NCI-H2081 (cell line): ENCODE measurements around the gene DPP7.

Source experiments
- DNase-seq, 2 experiments: peaks; one replicate each; lab custom pipeline; 2025; lab: John Stamatoyannopoulos, UW

Gene DPP7

DNA sequence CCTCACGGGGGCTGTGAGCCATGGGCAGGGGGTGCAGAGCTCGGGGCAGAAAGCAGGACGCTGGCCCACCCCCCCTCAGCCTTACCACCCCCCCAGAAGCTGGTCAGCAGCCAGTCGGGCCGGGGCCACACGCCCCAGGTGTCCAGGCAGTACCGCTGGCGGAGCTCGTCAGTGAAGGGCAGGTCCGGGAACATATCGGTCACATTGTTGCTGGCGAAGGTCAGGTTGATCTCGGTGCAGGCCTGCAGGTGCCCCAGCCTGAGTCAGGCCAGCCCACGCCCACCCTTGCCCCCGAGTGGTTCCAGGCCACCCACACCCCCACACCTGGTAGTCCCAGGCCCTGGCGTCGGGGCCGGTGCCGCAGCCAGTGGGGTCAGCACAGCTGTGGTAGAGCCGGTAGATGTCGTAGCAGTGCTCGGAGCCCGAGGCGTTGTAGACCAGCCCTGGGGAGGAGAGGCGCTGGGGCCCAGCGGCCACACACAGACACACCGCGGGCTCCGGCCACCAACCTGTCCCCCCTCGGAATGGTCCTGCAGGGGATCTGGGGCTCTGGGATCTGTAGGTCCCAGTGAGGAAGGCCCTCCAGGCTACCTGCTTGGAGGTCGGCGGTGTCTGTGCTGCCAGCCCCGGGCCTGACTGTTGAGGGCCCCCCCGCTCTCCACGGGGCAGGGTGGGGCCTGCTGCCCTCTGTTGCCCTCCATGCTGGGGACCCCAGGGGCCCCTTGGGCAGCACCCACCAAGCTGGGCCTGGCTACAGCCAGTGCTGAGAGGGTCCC is 2.6 kb downstream of the DPP7 start:
- DNase-seq, result no peak

DNA sequence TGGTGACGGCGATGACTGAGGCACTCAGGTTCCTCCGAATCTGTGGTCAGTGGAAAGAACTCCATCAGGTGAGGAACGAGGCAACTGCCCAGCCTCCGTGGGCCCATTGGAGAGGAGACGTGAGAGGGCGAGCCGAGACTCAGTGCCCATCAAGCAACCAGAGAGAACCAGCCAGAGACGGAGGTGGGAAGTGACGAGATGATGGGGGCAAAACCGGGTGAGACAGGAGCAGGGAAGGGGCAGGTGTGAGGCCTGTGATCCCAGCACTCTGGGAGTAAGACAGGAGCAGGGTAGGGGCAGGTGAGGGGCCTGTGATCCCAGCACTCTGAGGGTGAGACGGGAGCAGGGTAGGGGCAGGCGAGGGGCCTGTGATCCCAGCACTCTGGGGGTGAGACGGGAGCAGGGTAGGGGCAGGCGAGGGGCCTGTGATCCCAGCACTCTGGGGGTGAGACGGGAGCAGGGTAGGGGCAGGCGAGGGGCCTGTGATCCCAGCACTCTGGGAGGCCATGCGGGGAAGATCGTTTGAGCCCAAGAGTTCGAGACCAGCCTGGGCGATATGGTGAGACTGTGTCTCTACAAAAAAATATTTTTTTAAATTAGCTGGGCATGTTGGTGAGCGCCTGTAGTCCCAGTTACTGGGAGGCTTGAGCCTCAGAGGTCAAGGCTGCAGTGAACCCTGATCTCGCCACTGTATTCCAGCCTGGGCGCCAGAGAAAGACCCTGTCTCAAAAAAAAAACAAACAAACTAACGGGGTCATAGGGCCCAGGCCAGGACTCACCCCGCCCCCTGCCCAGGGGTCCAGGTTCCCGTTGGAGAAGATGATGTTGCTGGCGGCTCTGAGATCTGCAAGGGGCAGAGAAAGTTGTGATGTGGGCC is 3.4 kb downstream of the DPP7 start:
- no peak for DNase-seq

DNA sequence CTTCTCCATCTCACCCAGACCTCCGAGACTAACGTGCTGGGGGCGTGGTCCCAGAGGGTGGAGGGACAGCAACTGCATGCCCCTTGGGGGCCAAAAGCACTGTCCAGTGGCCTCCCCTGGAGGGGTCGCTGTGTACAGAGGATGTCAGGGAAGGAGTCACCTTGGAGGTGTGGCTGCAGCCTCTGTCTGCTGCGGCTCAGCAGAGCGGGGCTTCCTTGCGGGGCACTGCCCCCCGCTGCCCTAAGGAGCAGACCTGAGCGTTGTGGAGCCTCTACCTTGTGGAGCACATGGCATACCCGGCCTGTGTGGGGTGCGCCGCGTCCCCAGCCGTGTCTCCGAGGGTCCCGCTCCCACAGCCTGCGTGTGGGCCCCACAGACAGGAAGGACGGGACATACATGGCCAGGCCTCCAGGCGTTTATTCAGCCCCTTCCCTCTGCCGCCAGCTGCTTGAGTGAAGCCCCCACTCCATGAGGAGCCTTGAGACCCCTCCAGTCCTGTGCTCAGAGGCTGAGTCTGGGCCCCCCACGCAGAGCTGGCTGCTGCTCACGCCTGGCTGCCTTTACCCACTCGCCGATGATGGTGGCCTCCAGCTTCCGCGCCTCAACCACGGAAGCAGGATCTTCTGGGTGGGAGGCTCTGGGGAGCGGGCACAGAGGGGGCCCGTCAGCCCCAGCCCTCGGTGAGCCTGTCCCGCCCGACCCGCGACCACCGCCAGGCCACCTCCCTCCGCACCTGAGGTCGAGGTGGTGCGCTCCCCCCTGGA is 4.2 kb downstream of the DPP7 start:
- no peak for DNase-seq

DNA sequence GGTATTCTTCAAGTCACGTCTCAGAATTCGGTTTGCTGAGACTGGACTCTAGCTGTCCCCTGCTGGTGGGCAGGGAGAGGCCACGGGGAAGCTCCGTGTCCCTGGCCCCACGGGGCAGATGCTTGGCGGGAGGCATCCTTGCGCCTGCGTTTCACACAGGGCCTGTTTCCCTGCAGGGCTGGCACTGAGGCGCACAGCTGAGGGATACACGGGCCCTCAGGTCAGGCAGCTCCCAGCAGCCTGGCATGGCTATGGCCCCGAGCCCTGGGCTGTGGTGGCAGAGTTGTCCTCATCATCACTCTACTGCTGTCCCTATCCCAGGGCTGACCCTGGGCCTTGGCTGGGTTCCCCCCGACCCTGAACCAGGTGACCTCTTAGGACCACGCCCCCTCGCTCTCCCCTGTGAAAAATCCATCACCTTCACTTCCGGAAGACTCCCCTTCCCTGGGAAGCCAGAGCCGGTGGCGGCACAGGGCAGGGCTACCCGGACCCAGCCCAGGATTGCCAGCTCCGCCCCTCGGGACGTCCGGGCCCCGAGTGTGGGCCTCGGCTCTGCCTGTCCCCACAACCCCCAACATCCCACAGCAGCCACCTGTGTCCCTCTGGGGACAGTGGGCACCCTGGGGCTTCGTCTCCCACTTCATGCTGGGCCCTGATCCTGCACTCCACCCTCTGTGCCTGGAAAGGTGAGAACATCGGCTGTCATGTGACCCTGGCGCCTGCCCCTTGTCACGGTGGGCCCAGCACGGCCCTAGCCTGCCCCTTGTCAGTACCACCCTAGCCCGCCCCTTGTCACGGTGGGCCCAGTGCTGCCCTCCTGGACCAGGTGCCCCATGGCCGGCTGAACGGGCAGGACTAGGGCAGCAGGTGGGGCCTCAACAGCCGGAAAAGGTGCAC is 5.0 kb downstream of the DPP7 start:
- DNase-seq, result no peak

DNA sequence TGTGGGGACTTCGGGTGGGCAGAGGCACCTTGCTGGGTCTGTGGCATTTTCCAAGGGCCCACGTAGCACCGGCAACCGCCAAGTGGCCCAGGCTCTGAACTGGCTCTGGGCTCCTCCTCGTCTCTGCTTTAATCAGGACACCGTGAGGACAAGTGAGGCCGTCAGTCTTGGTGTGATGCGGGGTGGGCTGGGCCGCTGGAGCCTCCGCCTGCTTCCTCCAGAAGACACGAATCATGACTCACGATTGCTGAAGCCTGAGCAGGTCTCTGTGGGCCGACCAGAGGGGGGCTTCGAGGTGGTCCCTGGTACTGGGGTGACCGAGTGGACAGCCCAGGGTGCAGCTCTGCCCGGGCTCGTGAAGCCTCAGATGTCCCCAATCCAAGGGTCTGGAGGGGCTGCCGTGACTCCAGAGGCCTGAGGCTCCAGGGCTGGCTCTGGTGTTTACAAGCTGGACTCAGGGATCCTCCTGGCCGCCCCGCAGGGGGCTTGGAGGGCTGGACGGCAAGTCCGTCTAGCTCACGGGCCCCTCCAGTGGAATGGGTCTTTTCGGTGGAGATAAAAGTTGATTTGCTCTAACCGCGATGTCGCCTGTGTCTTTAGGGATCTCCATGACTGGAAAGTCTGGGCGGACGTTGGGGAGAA is 5.8 kb downstream of the DPP7 start:
- no peak for DNase-seq

DNA sequence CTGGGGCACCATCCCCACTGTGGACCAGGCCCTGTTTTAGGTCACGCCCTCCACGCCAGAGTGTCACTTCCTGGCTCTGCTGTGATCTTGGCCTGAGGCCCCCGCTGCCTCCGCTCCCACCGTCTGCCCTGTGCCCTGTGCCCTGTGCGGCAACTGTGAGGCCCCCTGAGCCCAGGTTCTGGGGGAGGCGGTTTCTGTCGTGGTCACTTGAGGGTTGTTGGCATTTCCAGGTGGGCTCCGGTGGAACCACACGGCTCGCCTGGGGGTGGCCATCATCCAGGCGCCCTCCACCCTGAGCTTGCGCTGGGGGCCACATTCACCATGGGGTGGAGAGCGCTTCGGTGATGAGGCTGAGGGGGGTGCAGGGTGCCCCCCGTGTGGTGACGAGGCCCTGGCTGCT is 6.6 kb downstream of the DPP7 start:
- DNase-seq, result no peak

DNA sequence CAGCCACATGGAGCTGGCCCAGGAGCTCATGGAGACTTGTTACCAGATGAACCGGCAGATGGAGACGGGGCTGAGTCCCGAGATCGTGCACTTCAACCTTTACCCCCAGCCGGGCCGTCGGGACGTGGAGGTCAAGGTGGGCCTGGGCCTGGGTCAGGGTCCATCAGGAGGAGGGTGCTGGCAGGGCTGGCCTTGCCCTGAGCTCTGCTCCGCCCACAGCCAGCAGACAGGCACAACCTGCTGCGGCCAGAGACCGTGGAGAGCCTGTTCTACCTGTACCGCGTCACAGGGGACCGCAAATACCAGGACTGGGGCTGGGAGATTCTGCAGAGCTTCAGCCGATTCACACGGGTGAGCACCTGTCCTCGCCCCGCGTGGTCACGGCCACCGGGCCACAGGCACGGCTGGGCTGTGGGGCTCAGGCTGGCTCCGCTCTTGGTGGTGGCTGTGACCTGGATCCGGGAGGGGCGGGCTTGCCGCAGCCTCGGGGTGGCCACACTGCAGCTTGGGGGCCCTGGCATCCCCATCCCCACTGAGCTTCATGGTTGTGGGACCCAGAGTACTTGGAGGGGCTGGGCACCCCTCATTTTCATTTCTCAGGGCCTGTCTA is 7.1 kb downstream of the DPP7 start:
- DNase-seq, result no peak

DNA sequence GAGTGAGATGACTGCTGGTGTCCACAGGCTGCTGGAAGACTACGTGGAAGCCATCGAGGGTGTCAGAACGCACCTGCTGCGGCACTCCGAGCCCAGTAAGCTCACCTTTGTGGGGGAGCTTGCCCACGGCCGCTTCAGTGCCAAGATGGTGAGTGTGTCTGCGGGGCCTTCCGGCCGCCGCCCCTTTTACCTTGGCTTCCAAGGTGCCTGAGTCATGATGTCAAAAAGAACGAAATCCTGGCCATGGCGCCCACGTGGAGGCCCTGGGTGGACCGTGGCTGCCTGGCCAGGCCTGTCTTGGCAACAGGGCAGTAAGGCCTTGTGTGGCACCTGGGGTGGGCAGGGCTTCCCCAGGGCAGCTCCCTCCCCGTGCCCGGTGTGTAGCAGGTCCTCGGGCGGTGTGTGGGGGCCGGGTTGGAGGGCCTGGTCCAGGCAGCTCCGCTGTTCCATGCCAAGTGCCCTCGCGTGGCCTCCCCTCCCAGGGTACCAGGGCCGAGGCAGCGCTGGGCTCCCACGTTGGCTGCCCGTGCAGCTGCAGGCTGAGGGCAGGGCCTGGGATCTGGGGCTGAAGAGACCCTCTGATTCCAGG is 7.8 kb downstream of the DPP7 start:
- no peak for DNase-seq

DNA sequence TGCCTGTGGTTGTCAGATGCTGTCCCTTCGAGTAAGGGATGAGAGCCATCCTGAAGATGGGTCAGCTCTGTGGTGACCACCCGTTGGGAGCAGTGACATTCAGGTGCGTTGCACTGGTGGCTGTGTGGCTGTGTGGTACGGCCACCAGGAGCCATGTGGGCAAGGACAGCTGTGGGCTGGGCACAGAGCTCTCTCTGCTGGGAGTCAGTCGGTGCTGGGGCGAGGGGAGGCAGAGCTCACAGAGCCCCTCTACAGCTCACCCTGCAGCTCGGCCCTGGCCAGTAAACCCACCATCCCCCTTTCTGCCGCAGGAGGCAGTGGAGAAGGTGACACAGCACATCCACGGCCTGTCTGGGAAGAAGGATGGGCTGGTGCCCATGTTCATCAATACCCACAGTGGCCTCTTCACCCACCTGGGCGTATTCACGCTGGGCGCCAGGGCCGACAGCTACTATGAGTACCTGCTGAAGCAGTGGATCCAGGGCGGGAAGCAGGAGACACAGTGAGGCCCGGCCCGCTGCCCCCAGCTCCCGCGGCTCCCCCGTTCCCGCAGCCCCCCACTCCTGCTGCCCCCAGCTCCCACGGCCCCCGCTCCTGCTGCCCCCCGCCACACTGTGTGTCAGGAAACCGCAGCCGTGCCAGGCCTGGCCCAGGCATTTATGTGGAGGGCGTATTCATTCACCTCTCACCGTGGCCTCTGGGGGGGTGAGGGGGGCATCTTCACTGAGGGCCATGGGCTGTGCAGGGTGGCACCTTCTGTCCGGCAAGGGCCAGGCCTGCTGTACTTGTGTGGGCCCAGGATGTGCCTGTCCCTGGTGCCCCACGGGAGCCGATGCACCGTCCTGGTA is 8.5 kb downstream of the DPP7 start:
- DNase-seq, result no peak

DNA sequence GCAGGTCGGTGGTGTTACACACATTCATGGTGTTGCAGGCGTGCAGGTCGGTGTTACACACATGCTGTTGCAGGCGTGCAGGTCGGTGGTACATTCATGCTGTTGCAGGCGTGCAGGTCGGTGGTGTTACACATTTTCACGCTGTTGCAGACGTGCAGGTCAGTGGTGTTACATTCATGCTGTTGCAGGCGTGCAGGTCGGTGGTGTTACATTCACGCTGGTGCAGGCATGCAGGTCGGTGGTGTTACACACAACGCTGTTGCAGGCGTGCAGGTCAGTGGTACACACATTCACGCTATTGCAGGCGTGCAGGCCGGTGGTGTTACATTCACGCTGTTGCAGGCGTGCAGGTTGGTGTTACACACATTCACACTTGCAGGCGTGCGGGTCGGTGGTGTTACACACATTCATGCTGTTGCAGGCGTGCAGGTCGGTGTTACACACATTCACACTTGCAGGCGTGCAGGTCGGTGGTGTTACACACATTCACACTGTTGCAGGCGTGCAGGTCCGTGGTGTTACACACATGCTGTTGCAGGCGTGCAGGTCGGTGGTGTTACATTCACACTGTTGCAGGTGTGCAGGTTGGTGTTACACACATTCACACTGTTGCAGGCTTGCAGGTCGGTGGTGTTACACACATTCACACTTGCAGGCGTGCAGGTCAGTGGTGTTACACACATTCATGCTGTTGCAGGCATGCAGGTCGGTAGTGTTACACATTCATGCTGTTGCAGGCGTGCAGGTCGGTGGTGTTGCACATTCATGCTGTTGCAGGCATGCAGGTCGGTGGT is 11.1 kb downstream of the DPP7 start:
- DNase-seq, result no peak

DNA sequence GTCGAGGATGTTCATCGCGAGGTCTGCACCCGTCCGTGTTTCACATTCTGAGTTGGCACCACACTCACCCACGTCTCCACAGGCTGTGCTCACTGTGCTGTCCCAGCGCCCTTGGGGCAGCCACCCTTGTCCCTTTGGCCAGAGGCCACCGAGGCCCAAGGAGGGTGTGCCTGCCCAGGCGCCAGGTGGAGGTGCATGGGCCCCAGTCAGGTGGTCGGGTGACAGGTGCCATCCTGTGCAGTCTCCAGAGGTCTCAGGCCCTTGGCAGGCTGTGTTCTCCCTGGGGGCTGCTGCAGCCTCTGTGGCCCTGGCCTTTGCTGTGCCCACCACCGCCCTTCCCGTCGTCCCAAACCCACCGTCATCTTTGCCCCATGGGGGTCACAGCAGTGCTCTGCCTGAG is 15.3 kb downstream of the DPP7 start:
- DNase-seq, result no peak

DNA sequence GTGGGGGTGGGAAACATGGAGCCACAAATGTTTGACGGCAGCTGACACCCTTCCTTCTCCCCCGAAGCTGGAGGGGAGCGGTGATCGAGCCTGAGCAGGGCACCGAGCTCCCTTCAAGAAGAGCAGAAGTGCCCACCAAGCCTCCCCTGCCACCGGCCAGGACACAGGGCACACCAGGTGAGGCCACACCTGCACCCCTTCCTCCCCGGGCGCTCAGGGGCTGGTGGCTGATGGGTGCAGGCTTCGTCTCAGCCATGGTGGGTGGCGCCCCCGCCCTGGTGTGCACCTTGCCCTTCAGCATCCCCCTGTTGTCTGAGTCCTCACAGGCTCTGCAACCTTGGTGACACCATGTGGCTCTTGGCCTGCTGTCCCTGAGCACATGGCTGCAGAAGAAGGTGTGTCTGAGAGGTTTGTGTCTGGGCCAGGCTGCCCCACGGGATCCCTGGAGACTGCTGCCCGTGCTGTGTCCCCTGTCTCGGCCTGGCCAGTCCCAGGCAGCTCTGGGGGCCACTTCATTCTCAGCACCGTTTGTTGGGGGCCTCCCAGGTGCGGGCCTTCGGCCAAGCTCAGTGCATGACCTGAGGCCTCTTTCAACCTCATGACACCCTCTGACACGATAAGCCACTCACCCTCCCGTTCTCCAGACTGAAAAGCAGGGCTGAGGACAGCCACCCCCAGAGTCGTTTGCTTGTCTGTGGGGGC is 16.6 kb downstream of the DPP7 start:
- DNase-seq, result no peak

DNA sequence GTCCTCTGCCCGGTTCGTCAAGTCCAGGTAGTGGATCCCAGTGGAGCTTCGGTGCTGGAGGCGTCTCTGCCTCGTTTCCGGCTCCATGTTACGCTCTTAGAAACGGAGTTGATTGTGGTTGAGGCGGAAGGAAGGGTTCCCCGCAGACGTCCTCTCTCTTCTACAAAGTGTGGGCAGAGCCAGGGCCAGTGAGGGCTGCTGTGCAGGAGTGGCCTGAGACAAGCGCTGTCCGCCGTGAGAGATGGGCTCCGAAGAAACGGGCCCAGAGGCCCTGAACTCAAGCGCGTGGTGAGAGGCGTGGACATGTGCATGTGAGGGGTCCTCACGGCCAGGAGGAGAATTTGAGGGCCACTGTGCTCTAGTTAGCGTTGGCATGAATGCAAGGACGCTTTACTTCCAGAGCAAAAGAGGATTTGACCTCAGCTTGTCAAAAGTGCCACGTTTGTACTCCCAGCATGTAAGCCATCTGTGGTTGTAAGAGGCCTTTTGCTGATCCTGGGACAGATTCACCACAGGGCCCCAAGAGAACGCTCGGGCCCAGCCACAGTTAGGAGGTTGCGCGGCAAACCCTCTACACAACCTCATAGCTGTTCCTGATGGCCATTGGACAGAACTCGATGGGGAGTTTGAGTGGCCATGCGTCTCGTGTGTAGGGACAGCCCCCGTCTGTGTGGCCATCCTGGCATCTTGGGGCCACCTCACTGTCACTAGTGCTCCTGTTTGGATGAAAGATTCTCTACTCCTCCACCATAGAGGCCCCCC is 17.6 kb downstream of the DPP7 start:
- DNase-seq, result no peak

DNA sequence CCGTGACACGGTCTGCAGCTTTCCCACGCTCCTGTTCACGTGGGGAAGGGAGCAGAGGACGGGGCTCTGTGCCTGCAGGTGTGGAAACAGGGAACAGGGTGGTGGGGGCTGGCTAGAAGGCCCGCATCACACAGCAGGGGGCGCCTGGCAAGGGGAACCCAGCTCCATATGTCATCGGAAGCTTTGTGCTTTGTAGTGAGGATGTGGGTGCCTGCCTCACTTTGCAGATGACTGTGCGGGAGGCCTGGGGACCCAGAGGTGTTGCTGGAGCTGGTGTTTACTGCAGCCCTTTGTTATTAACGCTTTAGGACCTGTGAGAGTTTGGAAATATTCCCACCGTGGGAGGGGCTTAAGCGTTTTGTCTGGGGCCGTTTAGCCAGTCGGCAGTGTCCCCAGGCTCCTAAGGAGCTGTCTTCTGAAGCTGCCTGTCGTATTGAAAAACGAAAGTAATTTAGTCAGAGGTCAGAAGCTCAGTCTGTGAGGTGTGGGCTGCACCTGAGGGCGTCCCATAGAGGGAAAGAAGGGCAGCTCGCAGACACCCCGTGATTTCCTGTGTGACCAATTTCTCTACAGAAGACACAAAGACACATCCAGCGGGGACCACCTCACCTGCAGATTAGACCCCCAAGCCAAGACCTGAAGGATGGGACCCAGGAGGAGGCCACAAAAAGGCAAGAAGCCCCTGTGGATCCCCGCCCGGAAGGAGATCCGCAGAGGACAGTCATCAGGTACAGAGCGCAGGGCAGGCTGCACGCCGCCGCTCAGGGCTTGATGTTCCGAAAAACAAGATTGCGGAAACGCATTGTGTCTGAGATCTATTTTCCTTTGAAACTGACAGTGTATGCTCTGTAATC is 18.6 kb downstream of the DPP7 start:
- DNase-seq, result peak in 1 of 2 experiments; percentile 30

DNA sequence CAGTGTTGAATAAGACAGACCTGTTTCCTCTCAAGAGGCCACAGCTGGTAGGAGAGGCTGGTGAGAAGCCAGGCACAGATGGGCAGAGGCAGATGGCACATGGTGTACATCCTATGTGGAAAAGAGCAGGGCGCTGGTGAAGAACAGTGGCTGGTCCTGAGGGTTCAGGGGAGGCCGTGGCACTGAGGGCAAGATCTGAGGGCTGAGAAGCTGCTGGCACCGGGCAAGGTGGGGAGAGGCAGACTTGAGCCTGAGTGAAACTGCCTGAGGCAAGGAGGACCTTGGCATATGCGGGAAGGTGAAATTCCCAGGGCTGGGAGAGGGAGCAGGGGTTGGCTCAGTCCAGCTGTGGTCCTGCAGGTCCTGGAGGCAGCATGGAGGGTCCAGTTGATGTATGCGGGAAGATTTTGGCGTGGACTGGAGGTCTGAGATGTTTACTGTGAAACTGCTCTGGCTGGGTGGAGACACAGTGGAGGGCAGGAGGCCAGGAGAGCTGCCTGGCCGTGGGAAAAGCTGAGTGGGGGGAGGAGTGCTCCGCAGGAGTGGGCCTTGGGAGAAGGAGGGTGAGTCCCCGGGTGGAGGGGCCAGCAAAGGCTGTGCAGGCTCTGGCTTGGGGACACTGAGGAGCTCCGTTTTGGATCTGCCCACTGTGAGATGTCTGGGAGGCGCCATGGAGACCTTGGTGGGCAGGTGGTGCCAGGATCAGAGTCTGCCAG is 25.1 kb downstream of the DPP7 start:
- DNase-seq, result no peak
